Astrocyte (in vitro differentiated cells and primary cell): ENCODE measurements around the gene CNTN2.

Experiments
- EZH2 ChIP-seq: IDR thresholded peaks from 2 replicates; pipeline ENCODE4 v1.6.1; 2012; ENCODE audit warnings: mild to moderate bottlenecking, low read length, inconsistent platforms; ENCODE audit not compliant: insufficient read depth
- TF ChIP-seq, protein P1 (sequence below): IDR thresholded peaks from 2 replicates; pipeline ENCODE4 v1.5.1; 2011; ENCODE audit warnings: low read depth, mild to moderate bottlenecking, inconsistent platforms, low read length, moderate library complexity; ENCODE audit not compliant: insufficient read depth

- TF ChIP-seq, protein P1, sequence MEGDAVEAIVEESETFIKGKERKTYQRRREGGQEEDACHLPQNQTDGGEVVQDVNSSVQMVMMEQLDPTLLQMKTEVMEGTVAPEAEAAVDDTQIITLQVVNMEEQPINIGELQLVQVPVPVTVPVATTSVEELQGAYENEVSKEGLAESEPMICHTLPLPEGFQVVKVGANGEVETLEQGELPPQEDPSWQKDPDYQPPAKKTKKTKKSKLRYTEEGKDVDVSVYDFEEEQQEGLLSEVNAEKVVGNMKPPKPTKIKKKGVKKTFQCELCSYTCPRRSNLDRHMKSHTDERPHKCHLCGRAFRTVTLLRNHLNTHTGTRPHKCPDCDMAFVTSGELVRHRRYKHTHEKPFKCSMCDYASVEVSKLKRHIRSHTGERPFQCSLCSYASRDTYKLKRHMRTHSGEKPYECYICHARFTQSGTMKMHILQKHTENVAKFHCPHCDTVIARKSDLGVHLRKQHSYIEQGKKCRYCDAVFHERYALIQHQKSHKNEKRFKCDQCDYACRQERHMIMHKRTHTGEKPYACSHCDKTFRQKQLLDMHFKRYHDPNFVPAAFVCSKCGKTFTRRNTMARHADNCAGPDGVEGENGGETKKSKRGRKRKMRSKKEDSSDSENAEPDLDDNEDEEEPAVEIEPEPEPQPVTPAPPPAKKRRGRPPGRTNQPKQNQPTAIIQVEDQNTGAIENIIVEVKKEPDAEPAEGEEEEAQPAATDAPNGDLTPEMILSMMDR: no peak
- no peak for TF ChIP-seq EZH2
Observed at GRCh38 chr1:205008896-205009295, 34.1 kb upstream of the CNTN2 start.
